NCI-H1417 (cell line): Measurements from ENCODE around the gene SLC19A1.
"Not testable (repeated sequence)": the region's sequence is repeated elsewhere in the genome, so short reads cannot be mapped to it uniquely, and the experiment has no call there.

ENCODE experiments used
- DNase-seq, 3 experiments: peaks; one replicate each; lab custom pipeline; 2025; lab: John Stamatoyannopoulos, UW

The SLC19A1 gene

DNA sequence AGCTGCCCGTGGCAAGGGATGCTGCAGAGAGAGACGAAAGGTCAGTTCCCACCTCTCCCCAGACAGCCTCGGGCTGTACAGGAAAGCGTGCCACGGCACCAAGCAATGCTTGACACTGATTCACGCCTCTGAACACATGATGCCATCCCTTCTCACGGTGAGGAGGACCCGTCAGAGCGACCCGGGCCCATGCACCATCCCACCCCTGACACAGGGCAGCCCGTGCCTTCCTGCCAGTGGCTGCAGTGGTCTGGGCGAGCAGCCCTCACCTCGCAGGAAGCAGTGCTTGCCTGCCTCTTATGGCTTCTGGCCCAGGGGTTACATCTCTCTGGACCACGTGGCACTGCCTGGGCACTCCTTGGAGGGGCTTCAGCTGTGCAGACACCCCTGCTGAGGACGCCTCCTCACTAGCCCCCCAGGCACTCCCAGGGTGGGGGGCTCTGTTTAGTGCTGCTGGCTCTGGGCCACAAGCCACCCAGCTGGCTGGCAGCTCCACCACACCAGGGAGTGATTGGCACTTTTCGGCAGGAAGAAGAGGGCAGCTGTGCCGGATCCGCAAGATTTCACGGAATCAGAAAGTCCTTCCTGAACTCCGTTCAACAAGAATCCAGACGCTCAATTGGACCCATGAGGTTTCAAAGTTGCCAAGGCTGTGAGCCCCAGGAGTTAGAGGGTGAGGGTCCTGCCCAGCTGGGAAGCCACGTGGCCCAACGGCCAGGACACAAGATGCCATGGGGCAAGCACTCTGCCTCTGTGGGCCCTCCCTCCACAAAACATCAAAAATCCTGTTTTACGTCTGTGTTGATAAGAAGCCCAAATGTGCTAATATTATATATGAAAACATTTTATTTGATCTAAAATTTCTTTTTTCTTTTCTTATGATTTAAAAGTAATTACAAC, 34.8 kb upstream of the SLC19A1 start:
- DNase-seq: no peak

GRCh38 chr21:45575993-45576837, 34.0 kb upstream of the SLC19A1 start:
- no peak for DNase-seq

GRCh38 chr21:45575304-45575992, 33.2 kb upstream of the SLC19A1 start:
- DNase-seq: no peak

DNA sequence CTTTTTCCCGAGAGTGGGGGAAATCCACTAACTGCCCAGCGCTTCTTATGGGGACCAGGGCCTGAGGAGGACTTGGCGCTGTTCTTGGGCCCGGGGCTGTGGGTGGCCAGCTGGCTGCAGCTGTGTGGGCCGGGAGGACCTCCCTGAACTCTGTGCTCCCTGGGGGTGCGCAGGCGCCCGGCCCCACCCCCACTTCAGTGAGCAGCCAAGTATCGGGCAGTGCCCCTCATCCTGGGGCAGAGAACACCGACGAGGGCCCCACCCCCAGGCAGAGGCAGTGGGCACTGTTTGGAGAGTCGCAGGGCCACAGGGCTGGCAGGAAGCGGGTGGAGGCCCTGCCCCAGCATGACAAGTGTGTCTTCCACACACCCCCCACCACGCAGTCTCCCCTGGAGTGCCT, 32.5 kb upstream of the SLC19A1 start:
- DNase-seq: no peak

- no peak for DNase-seq
Observed at GRCh38 chr21:45574081-45574501, 31.9 kb upstream of the SLC19A1 start.

- no peak for DNase-seq
Observed at GRCh38 chr21:45573452-45574035, 31.3 kb upstream of the SLC19A1 start.

DNA sequence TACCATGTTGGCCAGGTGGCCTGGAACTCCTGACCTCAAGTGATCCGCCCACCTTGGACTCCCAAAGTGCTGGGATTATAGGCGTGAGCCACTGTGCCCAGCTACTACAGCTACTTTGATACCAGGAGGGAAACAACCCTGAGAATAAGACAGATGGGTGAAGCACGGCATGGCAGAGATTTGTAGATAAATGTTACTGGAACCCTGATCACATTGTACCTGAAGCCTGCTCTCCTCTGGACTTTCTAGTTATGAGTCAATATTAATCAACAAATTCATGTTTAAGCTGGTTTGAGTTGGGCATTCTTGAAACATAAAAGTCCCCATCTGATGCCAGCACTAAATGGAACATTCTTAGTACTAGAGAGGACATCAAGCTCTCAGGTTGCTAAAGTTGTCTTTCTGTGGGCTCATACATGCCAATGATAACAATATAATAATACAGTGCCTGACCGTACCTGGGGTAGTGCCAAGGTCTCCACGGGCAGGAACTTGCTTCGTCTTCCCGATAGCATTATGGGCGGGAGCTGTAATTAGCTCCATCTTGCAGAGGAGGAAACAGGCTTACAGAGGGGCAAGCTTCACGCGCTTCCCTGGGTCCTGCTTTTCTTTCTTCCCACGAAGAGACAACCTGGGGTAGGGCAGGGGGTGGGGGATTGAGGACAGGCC, 30.7 kb upstream of the SLC19A1 start:
- DNase-seq: no peak

GRCh38 chr21:45572231-45572630, 30.0 kb upstream of the SLC19A1 start:
- no peak for DNase-seq

DNA sequence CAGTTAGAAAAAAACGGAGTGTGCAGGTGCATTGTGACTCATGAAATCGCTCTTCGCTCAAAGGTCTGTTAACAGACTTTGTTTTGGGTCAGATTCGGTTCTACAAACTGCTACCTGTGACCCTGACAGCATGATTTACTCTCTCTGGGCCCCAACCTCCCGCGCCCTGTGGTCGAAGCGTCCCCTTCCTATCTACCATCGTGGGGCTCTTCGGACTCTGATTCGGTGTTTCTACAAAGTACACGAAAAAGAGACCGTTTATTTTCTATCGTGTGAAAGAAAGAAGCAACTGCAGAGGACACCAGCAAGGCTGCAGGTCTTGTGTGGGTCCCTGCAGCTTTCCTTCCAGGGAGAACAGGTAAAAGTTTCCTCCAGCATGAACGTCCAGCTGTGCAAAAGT, 29.4 kb upstream of the SLC19A1 start:
- DNase-seq: no peak

DNA sequence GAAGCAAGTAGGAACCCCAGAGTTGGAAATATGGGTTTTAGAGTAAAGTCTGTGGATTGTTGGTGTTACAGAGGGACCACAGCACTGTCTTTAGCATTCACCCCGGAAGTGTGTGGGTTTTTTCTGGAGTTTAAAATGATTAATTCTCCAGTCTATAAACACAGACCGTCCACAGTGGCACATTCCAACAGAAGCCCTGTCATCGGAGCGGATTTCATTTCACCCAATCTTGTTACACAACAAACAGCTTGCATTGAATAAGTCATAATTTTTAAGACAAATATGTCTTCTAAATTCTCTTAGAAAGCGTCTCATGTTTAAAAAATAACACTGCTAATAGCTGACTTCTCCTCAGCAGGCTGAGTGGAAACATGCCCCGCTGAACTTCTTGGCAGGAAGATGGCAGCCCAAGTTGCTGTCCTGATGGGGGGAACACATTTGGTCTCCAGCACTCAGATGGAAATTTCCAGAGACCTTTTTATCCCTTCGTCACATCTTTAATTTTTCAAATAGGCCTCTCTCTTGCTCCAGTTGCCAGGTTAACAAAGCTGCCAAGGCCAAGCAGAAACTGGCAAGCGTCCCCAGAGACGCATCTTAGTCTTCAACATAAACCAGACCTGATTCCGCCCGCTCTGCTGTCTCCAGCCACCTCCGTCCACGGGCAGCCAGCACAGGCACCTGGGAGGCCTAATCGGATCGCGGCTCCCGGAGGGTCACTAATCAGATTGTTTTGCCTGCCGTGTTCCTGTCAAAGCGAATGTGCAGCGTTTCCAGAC, 28.8 kb upstream of the SLC19A1 start:
- DNase-seq: no peak

DNA sequence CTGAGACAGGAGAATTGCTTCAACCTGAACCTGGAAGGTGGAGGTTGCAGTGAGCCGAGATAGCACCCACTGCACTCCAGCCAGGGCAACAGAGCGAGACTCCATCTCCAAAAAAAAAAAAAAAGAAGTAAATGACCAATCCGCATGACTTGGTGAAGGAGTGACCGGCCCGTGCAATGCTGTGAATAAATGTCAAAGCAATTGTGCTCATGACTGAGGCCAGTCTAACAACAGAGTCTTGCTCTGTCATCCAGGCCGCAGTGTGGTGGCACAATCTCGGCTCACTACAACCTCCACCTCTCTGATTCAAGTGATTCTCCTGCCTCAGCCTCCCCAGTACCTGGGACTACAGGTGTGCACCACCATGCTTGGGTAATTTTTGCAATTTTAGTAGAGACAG, 27.8 kb upstream of the SLC19A1 start:
- DNase-seq: no peak

DNA sequence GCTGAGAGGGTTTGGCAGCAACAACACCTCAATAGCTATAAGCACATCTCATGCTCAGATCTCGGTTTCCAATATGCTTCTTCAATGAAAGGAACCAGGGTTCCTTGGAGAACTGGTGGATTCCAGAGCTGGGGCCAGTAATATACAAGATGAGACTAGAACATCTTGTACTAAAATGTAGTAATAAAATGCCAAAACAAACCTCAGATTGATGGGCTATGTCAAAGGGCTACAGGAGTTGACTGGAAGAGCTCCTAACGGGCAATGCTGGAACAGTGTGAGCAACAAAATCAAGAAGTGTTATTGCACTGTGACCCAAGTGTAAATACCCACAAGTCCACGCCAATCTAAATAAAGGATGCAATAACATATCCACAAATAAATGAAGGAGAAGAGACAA, 26.1 kb upstream of the SLC19A1 start:
- no peak for DNase-seq

DNA sequence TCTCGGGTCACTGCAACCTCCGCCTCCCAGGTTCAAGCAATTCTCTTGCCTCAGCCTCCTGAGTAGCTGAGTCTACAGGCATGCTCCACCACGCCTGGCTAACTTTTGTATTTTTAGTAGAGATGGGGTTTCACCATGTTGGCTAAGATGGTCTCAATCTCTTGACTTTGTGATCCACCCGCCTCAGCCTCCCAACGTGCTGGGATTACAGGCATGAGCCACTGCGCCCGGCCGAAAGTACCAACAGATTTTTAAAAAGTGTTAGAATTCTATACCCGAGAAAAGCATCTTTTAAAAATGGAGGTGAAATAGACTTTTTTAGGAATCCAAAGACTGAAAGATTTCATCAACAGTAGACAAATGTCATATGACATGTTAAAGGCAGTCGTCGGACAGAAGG, 21.9 kb upstream of the SLC19A1 start:
- not testable (repeated sequence) for DNase-seq

DNA sequence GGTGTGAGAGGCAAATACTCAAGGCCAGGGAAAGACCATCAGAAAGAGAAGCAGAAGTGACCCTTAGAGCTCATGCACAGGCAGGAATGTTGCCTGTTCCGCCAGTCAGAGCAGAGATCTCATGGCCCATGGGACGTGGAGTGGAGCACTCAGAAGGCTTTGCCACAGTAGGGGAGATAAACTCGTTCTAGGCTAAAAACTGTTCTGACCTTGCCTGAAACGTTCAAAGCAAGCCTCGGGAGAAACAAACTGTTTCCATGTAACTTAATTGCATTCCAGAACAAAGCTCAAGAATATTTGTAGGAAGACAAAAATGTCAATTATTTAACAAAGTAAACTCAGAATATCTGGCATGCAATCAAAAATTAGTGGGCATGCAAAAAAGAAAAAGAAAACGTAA, 20.7 kb upstream of the SLC19A1 start:
- DNase-seq: no peak

DNA sequence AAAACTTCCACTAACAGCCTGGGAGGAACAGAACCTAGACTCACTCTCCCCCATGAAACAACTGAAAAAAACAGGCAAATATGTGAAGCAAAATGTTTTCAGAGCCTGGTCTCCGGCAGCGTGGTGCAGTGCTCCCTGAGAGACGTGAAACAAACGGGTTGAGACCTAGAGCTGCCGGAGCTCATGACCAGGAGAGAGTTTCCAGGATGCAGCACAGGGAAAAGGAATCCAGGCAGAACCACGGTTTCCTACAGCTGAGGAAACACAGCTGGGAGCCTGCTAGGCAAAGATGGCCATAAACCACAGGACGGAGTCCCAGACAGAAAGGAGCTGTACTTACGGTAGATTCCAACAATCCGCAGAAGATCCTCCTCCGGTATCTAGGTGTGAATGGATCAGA, 20.2 kb upstream of the SLC19A1 start:
- DNase-seq: no peak

- not testable (repeated sequence) for DNase-seq
Observed at GRCh38 chr21:45561241-45561640, 19.0 kb upstream of the SLC19A1 start.

DNA sequence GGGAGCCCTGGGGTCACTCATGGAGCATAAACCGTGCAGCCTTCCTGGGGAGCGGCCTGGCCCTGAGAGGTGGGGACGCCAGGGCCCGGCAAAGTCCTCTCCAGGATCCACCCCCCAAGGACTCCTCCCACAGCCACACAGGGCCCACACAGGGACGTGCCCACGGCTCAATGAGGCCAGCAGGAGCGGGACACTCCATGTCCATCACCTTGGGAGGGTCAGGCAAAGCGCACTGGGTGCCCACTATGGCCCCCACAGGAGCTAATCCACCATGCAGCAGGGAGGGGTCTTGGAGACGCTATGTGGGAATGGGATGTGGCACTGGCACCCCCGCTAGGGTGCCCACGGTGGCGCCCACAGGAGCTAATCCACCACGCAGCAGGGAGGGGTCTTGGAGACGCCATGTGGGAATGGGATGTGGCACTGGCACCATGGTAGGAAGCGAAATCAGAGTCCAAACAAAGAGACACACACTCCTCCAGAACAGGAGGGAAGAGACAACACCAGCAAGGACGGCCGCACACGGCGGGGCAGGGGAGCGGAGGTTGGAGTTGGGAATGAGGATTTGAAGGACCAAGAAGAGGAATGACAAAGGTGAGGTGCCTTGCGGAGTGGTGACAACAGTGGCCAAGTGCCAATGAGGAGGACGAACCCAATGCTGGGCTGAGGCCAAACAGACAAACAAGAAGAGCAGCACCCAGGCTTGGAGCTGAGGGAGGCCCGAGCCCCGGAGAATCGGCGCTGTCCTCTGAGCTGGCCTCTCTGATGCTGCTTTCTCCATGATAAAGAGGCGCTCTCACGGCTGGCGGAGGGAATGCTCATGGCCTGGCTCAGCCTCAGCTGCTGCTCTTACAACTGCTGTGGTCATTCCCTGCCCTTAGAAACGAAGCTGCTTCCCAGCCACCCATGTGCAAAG, 18.1 kb upstream of the SLC19A1 start:
- DNase-seq: no peak

- DNase-seq: no peak
Observed at GRCh38 chr21:45559216-45560105, 17.2 kb upstream of the SLC19A1 start.
